Measurements from ENCODE around the gene ARHGAP26. TPM values are rescaled to one million over a fixed set of nuclear protein-coding genes. Genes with fewer than 3 reads are reported as not detected.
A peak's percentile ranks its signal among the peaks of the same experiment; 100 is the strongest.
"Not testable (repeated sequence)": the region's sequence is repeated elsewhere in the genome, so short reads cannot be mapped to it uniquely, and the experiment has no call there.

Gene ARHGAP26
- total RNA-seq, 1 donor from 2014 or later: 25.2 TPM

GRCh38 chr5:142957528-142957927 lies 187.4 kb downstream of the ARHGAP26 start:
- no peak for DNase-seq (ENCODE audit: low read depth in 2 of 2)

GRCh38 chr5:142958944-142959682 lies 188.9 kb downstream of the ARHGAP26 start:
- DNase-seq (ENCODE audit: low read depth in 2 of 2): no peak

- DNase-seq (ENCODE audit: low read depth in 2 of 2): peak in 1 of 2 donors; percentile 82
These were observed 189.8 kb downstream of the ARHGAP26 start for GRCh38 chr5:142959683-142960657.

GRCh38 chr5:142961440-142962173 lies 191.4 kb downstream of the ARHGAP26 start:
- DNase-seq (ENCODE audit: low read depth in 2 of 2): no peak

GRCh38 chr5:142962174-142962533 lies 192.0 kb downstream of the ARHGAP26 start:
- no peak for DNase-seq (ENCODE audit: low read depth in 2 of 2)

- DNase-seq (ENCODE audit: low read depth in 2 of 2): not testable (repeated sequence)
These were observed 195.3 kb downstream of the ARHGAP26 start for GRCh38 chr5:142965258-142966120.

GRCh38 chr5:142966121-142966420 lies 195.9 kb downstream of the ARHGAP26 start:
- no peak for DNase-seq (ENCODE audit: low read depth in 2 of 2)

GRCh38 chr5:142969186-142969585 lies 199.0 kb downstream of the ARHGAP26 start:
- DNase-seq (ENCODE audit: low read depth in 2 of 2): no peak

- no peak for DNase-seq (ENCODE audit: low read depth in 2 of 2)
These were observed 199.7 kb downstream of the ARHGAP26 start for GRCh38 chr5:142969624-142970439.

- DNase-seq (ENCODE audit: low read depth in 2 of 2): no peak
These were observed 200.4 kb downstream of the ARHGAP26 start for GRCh38 chr5:142970440-142971030.

GRCh38 chr5:142971303-142972013 lies 201.3 kb downstream of the ARHGAP26 start:
- no peak for DNase-seq (ENCODE audit: low read depth in 2 of 2)

GRCh38 chr5:142972064-142972570 lies 201.9 kb downstream of the ARHGAP26 start:
- DNase-seq (ENCODE audit: low read depth in 2 of 2): no peak

GRCh38 chr5:142973932-142974331 lies 203.8 kb downstream of the ARHGAP26 start:
- DNase-seq (ENCODE audit: low read depth in 2 of 2): no peak

GRCh38 chr5:142974409-142974808 lies 204.2 kb downstream of the ARHGAP26 start:
- no peak for DNase-seq (ENCODE audit: low read depth in 2 of 2)

- DNase-seq (ENCODE audit: low read depth in 2 of 2): no peak
These were observed 206.7 kb downstream of the ARHGAP26 start for GRCh38 chr5:142976861-142977260.

GRCh38 chr5:142977363-142978051 lies 207.3 kb downstream of the ARHGAP26 start:
- peak in 1 of 2 donors; percentile 76 for DNase-seq (ENCODE audit: low read depth in 2 of 2)

- DNase-seq (ENCODE audit: low read depth in 2 of 2): no peak
These were observed 208.1 kb downstream of the ARHGAP26 start for GRCh38 chr5:142978252-142978651.

GRCh38 chr5:142978726-142979125 lies 208.5 kb downstream of the ARHGAP26 start:
- DNase-seq (ENCODE audit: low read depth in 2 of 2): peak in 1 of 2 donors; percentile 45

Data from dermis microvascular lymphatic vessel endothelial cell (primary cell).